ENCODE measurements around the gene POFUT1. TPM values are rescaled to one million over a fixed set of nuclear protein-coding genes. Genes with fewer than 3 reads are reported as not detected.

The POFUT1 gene
- total and polyA plus RNA-seq, 2 donors (not counting 3 experiments of a cell fraction or from before 2014, with no cell fraction given), result 29.0 to 51.4 TPM

DNA sequence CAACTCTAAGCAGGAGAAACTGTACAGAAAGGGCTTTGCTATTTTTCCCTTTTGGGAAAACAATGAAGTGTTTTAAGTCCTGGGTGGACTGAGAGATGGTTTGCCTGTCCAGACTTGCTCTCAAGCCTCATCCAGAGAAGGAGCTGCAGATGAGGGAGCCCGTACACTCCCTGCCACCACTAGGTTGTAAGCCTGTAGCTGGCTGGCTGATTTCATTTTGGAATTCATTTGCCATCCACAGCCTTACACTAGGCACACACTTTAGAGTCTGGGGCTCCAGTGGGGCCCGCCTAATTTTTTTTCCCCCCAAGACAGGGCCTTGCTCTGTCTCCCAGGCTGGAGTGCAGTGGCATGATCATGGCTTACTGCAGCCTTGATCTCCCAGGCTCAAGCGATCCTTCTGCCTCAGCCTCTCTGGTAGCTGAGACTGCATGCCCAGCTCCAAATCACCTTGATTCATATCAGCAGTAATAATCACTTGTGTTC, 28.4 kb downstream of the POFUT1 start:
- TF ChIP-seq MYC (IDR thresholded peaks at IDR 0.05; ENCODE audit: low read depth, low read length) (no peak), FOS (IDR thresholded peaks at IDR 0.05; ENCODE audit: borderline replicate concordance, insufficient read depth, low read length) (no peak), POLR2A (IDR thresholded peaks at IDR 0.05; ENCODE audit: low read depth, low read length) (no peak), GATA2 (IDR thresholded peaks at IDR 0.05; ENCODE audit: insufficient read depth, insufficient read length, low read depth, low read length) (no peak), EZH2 (IDR thresholded peaks at IDR 0.05; ENCODE audit: borderline replicate concordance, low read depth, low read length, severe bottlenecking) (no peak), JUN (IDR thresholded peaks at IDR 0.05; ENCODE audit: borderline replicate concordance, insufficient read depth, insufficient read length, low read depth) (no peak), POLR2AphosphoS5 (IDR thresholded peaks at IDR 0.05; ENCODE audit: insufficient read depth, low read depth, low read length) (no peak)
- TF ChIP-seq, protein P1, sequence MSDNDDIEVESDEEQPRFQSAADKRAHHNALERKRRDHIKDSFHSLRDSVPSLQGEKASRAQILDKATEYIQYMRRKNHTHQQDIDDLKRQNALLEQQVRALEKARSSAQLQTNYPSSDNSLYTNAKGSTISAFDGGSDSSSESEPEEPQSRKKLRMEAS (IDR thresholded peaks at IDR 0.05; ENCODE audit: insufficient read depth, insufficient read length), result no peak
- TF ChIP-seq, protein P2, sequence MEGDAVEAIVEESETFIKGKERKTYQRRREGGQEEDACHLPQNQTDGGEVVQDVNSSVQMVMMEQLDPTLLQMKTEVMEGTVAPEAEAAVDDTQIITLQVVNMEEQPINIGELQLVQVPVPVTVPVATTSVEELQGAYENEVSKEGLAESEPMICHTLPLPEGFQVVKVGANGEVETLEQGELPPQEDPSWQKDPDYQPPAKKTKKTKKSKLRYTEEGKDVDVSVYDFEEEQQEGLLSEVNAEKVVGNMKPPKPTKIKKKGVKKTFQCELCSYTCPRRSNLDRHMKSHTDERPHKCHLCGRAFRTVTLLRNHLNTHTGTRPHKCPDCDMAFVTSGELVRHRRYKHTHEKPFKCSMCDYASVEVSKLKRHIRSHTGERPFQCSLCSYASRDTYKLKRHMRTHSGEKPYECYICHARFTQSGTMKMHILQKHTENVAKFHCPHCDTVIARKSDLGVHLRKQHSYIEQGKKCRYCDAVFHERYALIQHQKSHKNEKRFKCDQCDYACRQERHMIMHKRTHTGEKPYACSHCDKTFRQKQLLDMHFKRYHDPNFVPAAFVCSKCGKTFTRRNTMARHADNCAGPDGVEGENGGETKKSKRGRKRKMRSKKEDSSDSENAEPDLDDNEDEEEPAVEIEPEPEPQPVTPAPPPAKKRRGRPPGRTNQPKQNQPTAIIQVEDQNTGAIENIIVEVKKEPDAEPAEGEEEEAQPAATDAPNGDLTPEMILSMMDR (IDR thresholded peaks at IDR 0.05; ENCODE audit: extremely low read depth in 1 of 2, insufficient read depth in 1 of 2, low read depth in 1 of 2, low read length in 2 of 2), result no peak
- peaks cover 9 to 34% of the 10 kb centered on the region in 2 experiments for H3K36me3 ChIP-seq (ENCODE audit: control insufficient read depth in 2 of 2, extremely low read depth in 1 of 2, insufficient read depth in 2 of 2, low read length in 2 of 2)

More for the DNA sequence above, 28.4 kb downstream of the POFUT1 start:
- H3K79me2 ChIP-seq (ENCODE audit: control insufficient read depth, insufficient read depth, low read length), result no peaks in the 10 kb centered on the region
- no peak overlapping the region for H3K9ac ChIP-seq (replicated peaks; ENCODE audit: extremely low read depth, insufficient read depth, low read length)
- no peaks in the 10 kb centered on the region for H3K4me1 ChIP-seq (ENCODE audit: control insufficient read depth, extremely low read depth, insufficient read depth, low read length)
- no peak for FAIRE-seq
- ChIA-PET POLR2A (no interaction called here), CTCF (interaction anchor here (1.3 kb wide), 1 partner anchor 20 kb away, joined by 4 read pairs; no protein-coding TSS in a partner anchor)
- BruUV-seq (replicated peaks), result no TSS peak
- no peaks in the 10 kb centered on the region for H4K20me1 ChIP-seq (replicated peaks; ENCODE audit: control insufficient read depth, extremely low read depth, insufficient read depth, low read length)
- H3K27ac ChIP-seq (ENCODE audit: insufficient read depth, low read depth, low read length), result no peak overlapping the region
- H3K4me3 ChIP-seq (replicated peaks in 1 of 3; ENCODE audit: insufficient read depth in 1 of 3, low read depth in 1 of 3, low read length in 3 of 3), result no peak overlapping the region
- DNase-seq (ENCODE audit: low read depth, low spot score), result no peak
- H3K27me3 ChIP-seq (ENCODE audit: control insufficient read depth in 2 of 2, insufficient read depth in 2 of 2, low read length in 2 of 2), result no peaks in the 10 kb centered on the region
- H3K9me1 ChIP-seq (replicated peaks; ENCODE audit: control insufficient read depth, extremely low read depth, insufficient read depth, low read length), result no peaks in the 10 kb centered on the region
- no peak overlapping the region for H2AFZ ChIP-seq (ENCODE audit: low read depth, low read length)
- dilution Hi-C loops (cut with MboI; ENCODE audit: extremely low pct_ligation_motif_present, low sequenced_read_pairs) (no loop called here), intact Hi-C loops (cut with micrococcal nuclease) (no loop called here)
- no peaks in the 10 kb centered on the region for H3K9me3 ChIP-seq (replicated peaks; ENCODE audit: control insufficient read depth, insufficient read depth, low read length)
- no peak overlapping the region for H3K4me2 ChIP-seq (ENCODE audit: insufficient read depth, low read length)
